Lower leg skin (tissue), 4 donors: ENCODE results near the gene PSMD5. TPM values are rescaled to one million over a fixed set of nuclear protein-coding genes. Genes with fewer than 3 reads are reported as not detected.

Experiments used
- DNase-seq, 2 donors: peaks; one replicate each; pipeline ENCODE4 v3.0.0-alpha.2; 2019; ENCODE audit warnings: low spot score in 2 of 2
- H3K4me3 ChIP-seq: fragments of 200-600 bp; sonication (generic); 2 replicates; pipeline ENCODE4 v1.5.1; 2017; ENCODE audit warnings: mild to moderate bottlenecking, low read depth; ENCODE audit not compliant: poor library complexity, severe bottlenecking
- POLR2A ChIP-seq, 2 donors: fragments of 450-650 bp; IDR thresholded peaks; one replicate each; pipeline ENCODE4 v1.6.1; 2016 to 2017; ENCODE audit warnings: antibody characterized with exemption in 2 of 2, mild to moderate bottlenecking in 1 of 2, moderate library complexity in 1 of 2
- WGBS, 2 donors: methylation state at CpG; one replicate each; pipeline ENCODE4 v1.1.5; 2018; 5-methylcytosine and 5-hydroxymethylcytosine counted together
- intact Hi-C: fragments of 100-400 bp; cut with DNase I; formaldehyde crosslinking; loops from one replicate; pipeline ENCODE4 v1.15.0; 2023; ENCODE audit warnings: low total_unique reads
- total RNA-seq, 4 donors: library from RNA; depleted of rRNA; stranded (reverse); fragments of >200 nt; gene quantifications; one replicate each; pipeline ENCODE4 v1.1.0, GENCODE V29; 2016
- TF ChIP-seq, protein P1 (sequence below), 3 donors: fragments of 450-650 bp; IDR thresholded peaks; one replicate each; pipeline ENCODE4 v1.5.1; 2016; ENCODE audit warnings: antibody characterized with exemption in 3 of 3, mild to moderate bottlenecking in 3 of 3, moderate library complexity in 2 of 3

Gene PSMD5
- 10 to 100 TPM; 30.1 to 63.7 (median 33.9) TPM for total RNA-seq

- TF ChIP-seq, protein P1, sequence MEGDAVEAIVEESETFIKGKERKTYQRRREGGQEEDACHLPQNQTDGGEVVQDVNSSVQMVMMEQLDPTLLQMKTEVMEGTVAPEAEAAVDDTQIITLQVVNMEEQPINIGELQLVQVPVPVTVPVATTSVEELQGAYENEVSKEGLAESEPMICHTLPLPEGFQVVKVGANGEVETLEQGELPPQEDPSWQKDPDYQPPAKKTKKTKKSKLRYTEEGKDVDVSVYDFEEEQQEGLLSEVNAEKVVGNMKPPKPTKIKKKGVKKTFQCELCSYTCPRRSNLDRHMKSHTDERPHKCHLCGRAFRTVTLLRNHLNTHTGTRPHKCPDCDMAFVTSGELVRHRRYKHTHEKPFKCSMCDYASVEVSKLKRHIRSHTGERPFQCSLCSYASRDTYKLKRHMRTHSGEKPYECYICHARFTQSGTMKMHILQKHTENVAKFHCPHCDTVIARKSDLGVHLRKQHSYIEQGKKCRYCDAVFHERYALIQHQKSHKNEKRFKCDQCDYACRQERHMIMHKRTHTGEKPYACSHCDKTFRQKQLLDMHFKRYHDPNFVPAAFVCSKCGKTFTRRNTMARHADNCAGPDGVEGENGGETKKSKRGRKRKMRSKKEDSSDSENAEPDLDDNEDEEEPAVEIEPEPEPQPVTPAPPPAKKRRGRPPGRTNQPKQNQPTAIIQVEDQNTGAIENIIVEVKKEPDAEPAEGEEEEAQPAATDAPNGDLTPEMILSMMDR (IDR thresholded peaks at IDR 0.05) = no peak
- TF ChIP-seq POLR2A (IDR thresholded peaks at IDR 0.05) = peak in 1 of 2 donors; percentile 53
- peak; percentile 99 for DNase-seq
- H3K4me3 ChIP-seq = peak within 1 kb of the TSS; percentile 91
- intact Hi-C loops = no loop called here
- 3 to 4% methylated on average over 44 to 47 of the region's 62 CpGs for WGBS, 2 donors
Observed at GRCh38 chr9:120842685-120843485, at the start of gene PSMD5. TSS of gene PSMD5 (minus strand) at chr9:120842922. CDS start at chr9:120842909, 13 bp downstream.

GRCh38 chr9:120891884-120892747, 49.4 kb upstream of the PSMD5 start:
- intact Hi-C loops = no loop called here
- TF ChIP-seq, protein P1 (IDR thresholded peaks at IDR 0.05) = no peak
- no peak for TF ChIP-seq POLR2A (IDR thresholded peaks at IDR 0.05)
- H3K4me3 ChIP-seq = no peak overlapping the region
- WGBS, 2 donors = 68 to 76% methylated on average over 15 of the region's 15 CpGs
- no peak for DNase-seq

- no peak overlapping the region for H3K4me3 ChIP-seq
- DNase-seq = no peak
- no peak for TF ChIP-seq POLR2A (IDR thresholded peaks at IDR 0.05)
- TF ChIP-seq, protein P1 (IDR thresholded peaks at IDR 0.05) = no peak
- WGBS, 2 donors = 75 to 77% methylated on average over 10 of the region's 10 CpGs
- intact Hi-C loops = no loop called here
Observed at GRCh38 chr9:120891245-120891883, 48.6 kb upstream of the PSMD5 start.

DNA sequence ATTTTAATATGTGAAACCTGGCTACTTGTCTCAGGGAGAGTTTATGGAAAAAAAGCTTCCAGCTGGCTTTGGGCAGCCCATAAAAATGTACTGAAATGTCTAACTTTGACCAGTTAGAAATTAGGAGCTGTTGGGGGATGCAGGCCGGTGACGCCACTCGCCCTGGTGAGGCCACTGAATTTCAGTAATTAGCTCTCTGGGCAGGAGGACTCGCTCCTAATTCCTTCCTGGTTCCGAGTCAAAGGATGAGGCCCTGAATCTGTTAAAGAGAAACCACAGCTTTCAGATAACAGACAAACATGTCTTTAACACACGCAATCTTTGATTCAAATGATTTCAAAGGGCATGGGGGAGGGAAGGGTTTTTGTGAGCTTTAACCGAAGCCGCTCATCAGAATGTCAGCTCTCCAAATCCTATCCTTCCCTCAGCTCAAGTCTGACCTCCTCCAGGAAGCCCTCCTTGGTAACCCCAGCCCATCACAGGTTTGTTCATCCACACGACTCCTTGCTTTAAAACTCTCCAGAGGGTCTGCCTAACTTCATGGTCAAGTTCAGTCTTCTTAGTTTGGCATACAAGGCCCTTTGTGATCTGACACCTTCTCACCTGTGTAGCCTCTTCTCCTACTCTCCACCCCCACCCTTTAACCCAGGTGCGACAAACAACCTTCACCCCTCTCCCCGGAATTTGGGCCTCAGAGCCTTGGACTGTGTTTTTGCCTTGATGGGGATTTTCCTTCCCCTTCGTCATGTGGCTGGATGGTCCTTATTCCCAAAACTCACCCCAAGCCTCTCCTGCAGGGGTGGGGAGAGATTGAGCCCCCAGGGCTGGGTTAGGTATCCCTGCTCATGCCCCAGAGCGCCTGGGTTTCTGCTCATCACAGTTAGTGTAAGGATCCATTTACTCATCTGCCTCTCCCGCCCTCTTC, 47.9 kb upstream of the PSMD5 start:
- intact Hi-C loops = no loop called here
- no peak for TF ChIP-seq POLR2A (IDR thresholded peaks at IDR 0.05)
- TF ChIP-seq, protein P1 (IDR thresholded peaks at IDR 0.05) = no peak
- no peak overlapping the region for H3K4me3 ChIP-seq
- DNase-seq = no peak
- 73 to 74% methylated on average over 14 of the region's 14 CpGs for WGBS, 2 donors
